Astrocyte of the spinal cord (primary cell): ENCODE data around the gene TRMT44.
"Not testable (repeated sequence)": the region's sequence is repeated elsewhere in the genome, so short reads cannot be mapped to it uniquely, and the experiment has no call there.

Experiments used
- DNase-seq: peaks from one replicate; pipeline ENCODE4 v3.0.0; 2011; ENCODE audit warnings: low read depth, low spot score
- H3K4me3 ChIP-seq: 2 replicates; pipeline ENCODE4 v1.5.1; 2011; ENCODE audit warnings: low read depth, mild to moderate bottlenecking, low read length, moderate library complexity
- CTCF ChIP-seq: IDR thresholded peaks from 2 replicates; pipeline ENCODE4 v1.5.1; 2012; ENCODE audit warnings: low read depth, mild to moderate bottlenecking, low read length, inconsistent platforms
- in situ Hi-C: cut with HindIII; loops from 2 replicates; pipeline ENCODE4 v1.10.0; 2017; ENCODE audit warnings: low sequenced_read_pairs

The TRMT44 gene

GRCh38 chr4:8509311-8509950 lies 68.9 kb downstream of the TRMT44 start:
- H3K4me3 ChIP-seq: no peak overlapping the region
- in situ Hi-C loops: no loop called here
- no peak for TF ChIP-seq CTCF
- no peak for DNase-seq

- in situ Hi-C loops: no loop called here
Observed at GRCh38 chr4:8510191-8510590, 69.6 kb downstream of the TRMT44 start.

GRCh38 chr4:8510611-8511285 lies 70.2 kb downstream of the TRMT44 start:
- in situ Hi-C loops: no loop called here
- no peak for TF ChIP-seq CTCF
- DNase-seq: no peak

More at GRCh38 chr4:8510191-8510590, 69.6 kb downstream of the TRMT44 start:
- H3K4me3 ChIP-seq: no peak overlapping the region
- no peak for TF ChIP-seq CTCF
- no peak for DNase-seq

GRCh38 chr4:8512510-8512909 lies 71.9 kb downstream of the TRMT44 start:
- no peak overlapping the region for H3K4me3 ChIP-seq
- in situ Hi-C loops: no loop called here
- TF ChIP-seq CTCF: no peak
- DNase-seq: no peak

More at GRCh38 chr4:8510611-8511285, 70.2 kb downstream of the TRMT44 start:
- H3K4me3 ChIP-seq: no peak overlapping the region

GRCh38 chr4:8513080-8513479 lies 72.5 kb downstream of the TRMT44 start:
- DNase-seq, H3K4me3 ChIP-seq, in situ Hi-C loops: not testable (repeated sequence)

- no peak for TF ChIP-seq CTCF
Observed at GRCh38 chr4:8513931-8514330, 73.4 kb downstream of the TRMT44 start.

GRCh38 chr4:8514391-8514790 lies 73.8 kb downstream of the TRMT44 start:
- H3K4me3 ChIP-seq: no peak overlapping the region
- DNase-seq: no peak
- in situ Hi-C loops: no loop called here
- no peak for TF ChIP-seq CTCF

More at GRCh38 chr4:8513931-8514330, 73.4 kb downstream of the TRMT44 start:
- H3K4me3 ChIP-seq: no peak overlapping the region
- in situ Hi-C loops: no loop called here
- no peak for DNase-seq
